ENCODE data around the gene ADISSP. TPM values are rescaled to one million over a fixed set of nuclear protein-coding genes. Genes with fewer than 3 reads are reported as not detected.

ADISSP gene
- polyA plus RNA-seq, 3 donors: 59.6 to 78.5 (median 68.5) TPM

- Histone ChIP-seq H3K36me3 (replicated peaks in 1 of 2; ENCODE audit: control insufficient read depth in 1 of 2, insufficient read depth in 2 of 2, low read length in 2 of 2) (peaks cover 10 to 62% of the 10 kb centered on the region in 2 donors), H2AFZ (ENCODE audit: insufficient read depth, low read depth, low read length, poor library complexity, severe bottlenecking) (no peak overlapping the region), H3K27me3 (ENCODE audit: control insufficient read depth in 2 of 2, insufficient read depth in 2 of 2, low read length in 2 of 2) (no peaks in the 10 kb centered on the region), H3K4me1 (ENCODE audit: control insufficient read depth in 1 of 2, insufficient read depth in 2 of 2, low read length in 2 of 2) (peaks cover 60 to 79% of the 10 kb centered on the region in 2 donors), H3K4me2 (replicated peaks; ENCODE audit: extremely low read depth, low read length, poor library complexity, severe bottlenecking) (no peak overlapping the region), H3K79me2 (ENCODE audit: insufficient read depth, low read length) (peaks cover 31% of the 10 kb centered on the region), H3K4me3 (replicated peaks in 1 of 3; ENCODE audit: low read depth in 2 of 3, low read length in 3 of 3) (no peak overlapping the region), H4K20me1 (ENCODE audit: insufficient read depth, low read length) (no peaks in the 10 kb centered on the region), H3K9me3 (replicated peaks in 1 of 2; ENCODE audit: control insufficient read depth in 1 of 2, insufficient read depth in 1 of 2, low read length in 2 of 2) (no peaks in the 10 kb centered on the region), H3K27ac (ENCODE audit: low read depth in 1 of 2, low read length in 2 of 2) (peak overlapping the region in 1 of 2 donors; percentile 39), H3K9ac (ENCODE audit: insufficient read depth, low read length, poor library complexity, severe bottlenecking) (no peak overlapping the region)
- H3K4me3 Mint-ChIP-seq: peak overlapping the region in 1 of 2 donors; percentile 63
- TF ChIP-seq, protein P1, sequence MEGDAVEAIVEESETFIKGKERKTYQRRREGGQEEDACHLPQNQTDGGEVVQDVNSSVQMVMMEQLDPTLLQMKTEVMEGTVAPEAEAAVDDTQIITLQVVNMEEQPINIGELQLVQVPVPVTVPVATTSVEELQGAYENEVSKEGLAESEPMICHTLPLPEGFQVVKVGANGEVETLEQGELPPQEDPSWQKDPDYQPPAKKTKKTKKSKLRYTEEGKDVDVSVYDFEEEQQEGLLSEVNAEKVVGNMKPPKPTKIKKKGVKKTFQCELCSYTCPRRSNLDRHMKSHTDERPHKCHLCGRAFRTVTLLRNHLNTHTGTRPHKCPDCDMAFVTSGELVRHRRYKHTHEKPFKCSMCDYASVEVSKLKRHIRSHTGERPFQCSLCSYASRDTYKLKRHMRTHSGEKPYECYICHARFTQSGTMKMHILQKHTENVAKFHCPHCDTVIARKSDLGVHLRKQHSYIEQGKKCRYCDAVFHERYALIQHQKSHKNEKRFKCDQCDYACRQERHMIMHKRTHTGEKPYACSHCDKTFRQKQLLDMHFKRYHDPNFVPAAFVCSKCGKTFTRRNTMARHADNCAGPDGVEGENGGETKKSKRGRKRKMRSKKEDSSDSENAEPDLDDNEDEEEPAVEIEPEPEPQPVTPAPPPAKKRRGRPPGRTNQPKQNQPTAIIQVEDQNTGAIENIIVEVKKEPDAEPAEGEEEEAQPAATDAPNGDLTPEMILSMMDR (IDR thresholded peaks at IDR 0.05): no peak
- WGBS (ENCODE audit: insufficient coverage): 62% methylated on average over 7 of the region's 11 CpGs
- DNase-seq: no peak
- intact Hi-C loops (cut with micrococcal nuclease): no loop called here
- peaks cover 70% of the 10 kb centered on the region for H3K4me1 Mint-ChIP-seq
- H3K36me3 Mint-ChIP-seq: peaks cover 37 to 55% of the 10 kb centered on the region in 2 donors
- peaks cover 0 to 4% (median 0%) of the 10 kb centered on the region in 3 donors for H3K27me3 Mint-ChIP-seq (ENCODE audit: low read depth in 3 of 3)
- H3K27ac Mint-ChIP-seq: peak overlapping the region; percentile 31 to 81 (median 66)
- peaks cover 0 to 2% (median 0%) of the 10 kb centered on the region in 7 donors for H3K9me3 Mint-ChIP-seq
Observed at GRCh38 chr20:3802524-3803239, 35.1 kb upstream of the ADISSP start.

GRCh38 chr20:3801846-3802245, 34.3 kb upstream of the ADISSP start:
- Histone ChIP-seq H3K27ac (ENCODE audit: low read depth in 1 of 2, low read length in 2 of 2) (no peak overlapping the region), H3K36me3 (replicated peaks in 1 of 2; ENCODE audit: control insufficient read depth in 1 of 2, insufficient read depth in 2 of 2, low read length in 2 of 2) (peaks cover 10 to 62% of the 10 kb centered on the region in 2 donors), H3K79me2 (ENCODE audit: insufficient read depth, low read length) (peaks cover 39% of the 10 kb centered on the region), H3K9ac (ENCODE audit: insufficient read depth, low read length, poor library complexity, severe bottlenecking) (no peak overlapping the region), H3K27me3 (ENCODE audit: control insufficient read depth in 2 of 2, insufficient read depth in 2 of 2, low read length in 2 of 2) (no peaks in the 10 kb centered on the region), H3K4me1 (ENCODE audit: control insufficient read depth in 1 of 2, insufficient read depth in 2 of 2, low read length in 2 of 2) (peaks cover 60 to 79% of the 10 kb centered on the region in 2 donors), H3K4me2 (replicated peaks; ENCODE audit: extremely low read depth, low read length, poor library complexity, severe bottlenecking) (no peak overlapping the region), H3K4me3 (replicated peaks in 1 of 3; ENCODE audit: low read depth in 2 of 3, low read length in 3 of 3) (no peak overlapping the region), H3K9me3 (replicated peaks in 1 of 2; ENCODE audit: control insufficient read depth in 1 of 2, insufficient read depth in 1 of 2, low read length in 2 of 2) (no peaks in the 10 kb centered on the region), H4K20me1 (ENCODE audit: insufficient read depth, low read length) (no peaks in the 10 kb centered on the region), H2AFZ (ENCODE audit: insufficient read depth, low read depth, low read length, poor library complexity, severe bottlenecking) (no peak overlapping the region)
- Mint-ChIP-seq H3K27ac (no peak overlapping the region), H3K9me3 (no peaks in the 10 kb centered on the region), H3K36me3 (peaks cover 39 to 55% of the 10 kb centered on the region in 2 donors), H3K4me3 (no peak overlapping the region), H3K27me3 (ENCODE audit: low read depth in 3 of 3) (peaks cover 0 to 4% (median 0%) of the 10 kb centered on the region in 3 donors), H3K4me1 (peaks cover 70% of the 10 kb centered on the region)
- WGBS (ENCODE audit: insufficient coverage): 97% methylated on average over 13 of the region's 13 CpGs
- intact Hi-C loops (cut with micrococcal nuclease): no loop called here
- DNase-seq: no peak
- TF ChIP-seq, protein P1 (IDR thresholded peaks at IDR 0.05): no peak

Data from CD14-positive monocyte (primary cell).